GOT3 (cell line): ENCODE measurements around the gene RPS21.

Experiments used
- DNase-seq: peaks from one replicate; lab custom pipeline; 2025; ENCODE audit warnings: mixed read lengths; lab: John Stamatoyannopoulos, UW

Gene RPS21

GRCh38 chr20:62354031-62354808 lies 32.7 kb upstream of the RPS21 start:
- no peak for DNase-seq

- DNase-seq: no peak
These were observed 32.0 kb upstream of the RPS21 start for GRCh38 chr20:62354811-62355341.

GRCh38 chr20:62355516-62355877 lies 31.4 kb upstream of the RPS21 start:
- no peak for DNase-seq

GRCh38 chr20:62355878-62356588 lies 30.9 kb upstream of the RPS21 start:
- DNase-seq: no peak

GRCh38 chr20:62356589-62357186 lies 30.2 kb upstream of the RPS21 start:
- DNase-seq: no peak

- DNase-seq: no peak
These were observed 29.7 kb upstream of the RPS21 start for GRCh38 chr20:62357187-62357667.

GRCh38 chr20:62357681-62358080 lies 29.2 kb upstream of the RPS21 start:
- no peak for DNase-seq

- no peak for DNase-seq
These were observed 28.5 kb upstream of the RPS21 start for GRCh38 chr20:62358171-62359042.

GRCh38 chr20:62359043-62359490 lies 27.8 kb upstream of the RPS21 start:
- DNase-seq: no peak

- DNase-seq: no peak
These were observed 27.3 kb upstream of the RPS21 start for GRCh38 chr20:62359491-62360121.

GRCh38 chr20:62360854-62361798 lies 25.8 kb upstream of the RPS21 start:
- DNase-seq: no peak

GRCh38 chr20:62361799-62362589 lies 24.9 kb upstream of the RPS21 start:
- DNase-seq: no peak

- no peak for DNase-seq
These were observed 24.3 kb upstream of the RPS21 start for GRCh38 chr20:62362590-62362940.

- DNase-seq: no peak
These were observed 23.6 kb upstream of the RPS21 start for GRCh38 chr20:62362991-62363919.

- no peak for DNase-seq
These were observed 22.7 kb upstream of the RPS21 start for GRCh38 chr20:62363920-62364851.

GRCh38 chr20:62364911-62365736 lies 21.8 kb upstream of the RPS21 start:
- DNase-seq: no peak
